OCI-LY7 (cell line): ENCODE measurements around the gene NCKIPSD. TPM values are rescaled to one million over a fixed set of nuclear protein-coding genes. Genes with fewer than 3 reads are reported as not detected.

Experiments
- BruUV-seq: library from RNA; stranded (reverse); fragments of 400-500 nt; replicated peaks from 2 replicates; lab custom pipeline; 2021; lab: Mats Ljungman, UMichigan
- CTCF ChIA-PET: fragments of 300-600 bp; sonication (Branson Sonifier 250); formaldehyde crosslinking; loops from one replicate; lab custom pipeline; 2022; ENCODE audit warnings: antibody characterized with exemption; ENCODE audit not compliant: unreplicated experiment; lab: Charles Lee
- POLR2A ChIA-PET: fragments of 300-600 bp; sonication (Branson Sonifier 250); formaldehyde crosslinking; loops from one replicate; lab custom pipeline; 2022; ENCODE audit warnings: antibody characterized with exemption; lab: Charles Lee
- DNase-seq: peaks from one replicate; pipeline ENCODE4 v3.0.0-alpha.2; 2015; ENCODE audit warnings: low spot score
- H2AFZ ChIP-seq: fragments of 200-600 bp; sonication (generic), shearing (Covaris generic); 2 replicates; pipeline ENCODE4 v1.6.1; 2014; ENCODE audit warnings: mild to moderate bottlenecking, antibody characterized with exemption, low read length, moderate library complexity
- H3K27ac ChIP-seq: fragments of 200-600 bp; sonication (generic); 2 replicates; pipeline ENCODE4 v1.5.1; 2014; ENCODE audit warnings: mixed run types, low read depth, mild to moderate bottlenecking, moderate library complexity, low read length, inconsistent platforms; ENCODE audit not compliant: poor library complexity, severe bottlenecking
- H3K36me3 ChIP-seq: fragments of 200-600 bp; sonication (generic); 2 replicates; pipeline ENCODE4 v1.6.1; 2014; ENCODE audit warnings: mild to moderate bottlenecking, antibody characterized with exemption, low read length, moderate library complexity, mixed read lengths; ENCODE audit not compliant: insufficient read depth
- H3K4me1 ChIP-seq: fragments of 200-600 bp; sonication (generic); 2 replicates; pipeline ENCODE4 v1.5.1; 2014; ENCODE audit warnings: mild to moderate bottlenecking, low read length; ENCODE audit not compliant: insufficient read depth, poor library complexity, severe bottlenecking
- H3K4me2 ChIP-seq: fragments of 200-600 bp; sonication (generic); 2 replicates; pipeline ENCODE4 v1.6.1; 2014; ENCODE audit warnings: mild to moderate bottlenecking, low read length
- H3K4me3 ChIP-seq: fragments of 200-600 bp; sonication (generic); 2 replicates; pipeline ENCODE4 v1.5.1; 2014; ENCODE audit warnings: mild to moderate bottlenecking, low read depth, low read length; ENCODE audit not compliant: poor library complexity, severe bottlenecking
- H3K79me2 ChIP-seq: fragments of 200-600 bp; sonication (generic); 2 replicates; pipeline ENCODE4 v1.6.1; 2016; ENCODE audit warnings: low read depth, mild to moderate bottlenecking, low read length, moderate library complexity, mixed read lengths; ENCODE audit not compliant: insufficient read depth
- H3K9me2 ChIP-seq: fragments of 200-600 bp; sonication (generic); 2 replicates; pipeline ENCODE4 v1.6.1; 2016; ENCODE audit warnings: mild to moderate bottlenecking, low read length, mixed read lengths; ENCODE audit not compliant: insufficient read depth
- H3K9me3 ChIP-seq: fragments of 200-600 bp; sonication (generic); 2 replicates; pipeline ENCODE4 v1.6.1; 2014; ENCODE audit warnings: mild to moderate bottlenecking, mixed run types, low read length, mixed read lengths
- H4K20me1 ChIP-seq: fragments of 200-600 bp; sonication (generic); 2 replicates; pipeline ENCODE4 v1.6.1; 2014; ENCODE audit warnings: mild to moderate bottlenecking, antibody characterized with exemption, low read length, moderate library complexity, mixed read lengths; ENCODE audit not compliant: insufficient read depth
- CTCF ChIP-seq: fragments of 200-600 bp; sonication (generic); conservative IDR thresholded peaks from 2 replicates; pipeline ENCODE4 v1.5.1; 2014; ENCODE audit warnings: mild to moderate bottlenecking, antibody characterized with exemption, low read length, moderate library complexity, mixed read lengths
- EZH2phosphoT487 ChIP-seq: fragments of 200-600 bp; sonication (generic); IDR thresholded peaks from 2 replicates; pipeline ENCODE4 v1.6.1; 2018; ENCODE audit warnings: low read depth, borderline replicate concordance, mild to moderate bottlenecking, mixed run types, antibody characterized with exemption, low read length, moderate library complexity, mixed read lengths
- intact Hi-C: fragments of 100-400 bp; cut with micrococcal nuclease; formaldehyde crosslinking; loops from one replicate; pipeline ENCODE4 v1.10.0; 2022; ENCODE audit not compliant: unreplicated experiment
- total RNA-seq, 2 experiments: library from RNA; depleted of rRNA in 1 of 2; stranded (reverse); fragments of >200 nt in 1 of 2; shearing (Covaris generic) in 1 of 2; gene quantifications; 2 replicates each; pipeline ENCODE4 v1.2.3, GENCODE V29; 2014 to 2022

Gene NCKIPSD
- total RNA-seq, 2 experiments from 2014 or later = 34.8 to 39.9 TPM

DNA sequence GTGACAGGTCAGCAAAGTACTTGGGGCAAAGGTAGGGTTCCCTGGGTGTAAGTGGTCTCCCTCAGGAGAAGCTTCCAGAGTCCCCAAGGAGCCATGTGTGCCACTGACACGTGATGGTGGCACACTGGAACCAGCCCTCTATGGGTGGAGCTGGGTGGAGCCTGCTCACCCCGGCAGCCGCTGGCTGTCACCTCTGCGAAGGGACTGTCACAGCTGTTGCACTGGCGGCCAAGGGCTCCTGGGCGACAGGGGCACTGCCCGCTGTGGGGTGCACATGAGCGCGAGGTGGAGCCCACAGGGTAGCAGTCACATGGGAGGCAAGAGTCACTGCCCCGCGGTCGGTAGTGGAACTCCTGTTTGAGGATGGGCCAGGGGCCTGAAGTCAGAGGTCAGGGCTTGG, 35.0 kb downstream of the NCKIPSD start:
- DNase-seq = no peak
- no peak overlapping the region for H3K27ac ChIP-seq
- H3K4me3 ChIP-seq = no peak overlapping the region
- TF ChIP-seq CTCF (no peak), EZH2phosphoT487 (no peak)
- no peaks in the 10 kb centered on the region for H3K79me2 ChIP-seq
- no peaks in the 10 kb centered on the region for H3K9me3 ChIP-seq
- no peak overlapping the region for H2AFZ ChIP-seq
- H4K20me1 ChIP-seq = no peaks in the 10 kb centered on the region
- BruUV-seq = no TSS peak
- no peaks in the 10 kb centered on the region for H3K9me2 ChIP-seq
- intact Hi-C loops = no loop called here
- ChIA-PET CTCF (interaction anchor here (0.6 kb wide), 2 partner anchors 12 to 140 kb away, joined by 5 to 6 read pairs; no protein-coding TSS in a partner anchor), POLR2A (no interaction called here)
- H3K36me3 ChIP-seq = no peaks in the 10 kb centered on the region
- no peak overlapping the region for H3K4me2 ChIP-seq
- no peaks in the 10 kb centered on the region for H3K4me1 ChIP-seq

DNA sequence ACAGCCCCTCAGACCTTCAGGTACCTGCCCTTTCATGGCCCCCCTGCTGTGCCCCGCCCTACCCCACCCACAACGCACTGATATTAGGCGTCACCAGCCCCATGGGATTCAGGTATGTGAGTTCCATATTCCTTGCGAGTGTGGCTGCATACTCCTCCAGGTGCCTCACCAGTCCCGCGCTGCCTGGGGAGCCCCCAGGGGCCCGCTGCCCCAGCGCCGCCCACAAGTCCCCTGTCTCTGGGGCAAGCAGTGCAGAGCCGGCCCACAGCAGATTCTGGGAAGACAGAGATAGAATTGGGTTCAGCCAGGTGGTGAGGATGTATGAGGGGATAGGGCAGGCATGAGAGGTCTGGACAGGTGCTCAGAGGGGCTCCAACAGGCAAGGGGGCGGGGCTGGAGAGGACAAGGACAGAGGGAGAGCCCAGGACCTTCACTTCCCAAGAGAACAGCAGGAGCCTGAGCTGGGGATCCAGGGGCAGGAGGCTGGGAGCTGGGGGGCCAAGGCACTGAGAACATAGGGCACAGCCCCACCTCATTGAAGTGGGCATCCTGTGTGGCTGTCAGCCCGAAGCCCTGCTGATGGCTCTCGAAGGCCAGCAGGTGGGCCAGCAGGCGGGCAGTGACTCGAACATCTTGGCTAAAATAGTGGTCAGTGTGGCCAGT, 37.4 kb downstream of the NCKIPSD start:
- DNase-seq = no peak
- CTCF ChIA-PET = no interaction called here
- POLR2A ChIA-PET = interaction anchor here (0.6 kb wide), 2 partner anchors 24 to 34 kb away, joined by 3 to 7 read pairs; no protein-coding TSS in a partner anchor

More for the DNA sequence above, 37.4 kb downstream of the NCKIPSD start:
- Histone ChIP-seq H3K9me3 (no peaks in the 10 kb centered on the region), H2AFZ (no peak overlapping the region), H3K79me2 (no peaks in the 10 kb centered on the region), H3K4me3 (no peak overlapping the region), H3K36me3 (no peaks in the 10 kb centered on the region), H4K20me1 (no peaks in the 10 kb centered on the region), H3K4me2 (no peak overlapping the region), H3K4me1 (no peaks in the 10 kb centered on the region), H3K9me2 (no peaks in the 10 kb centered on the region), H3K27ac (no peak overlapping the region)
- TF ChIP-seq CTCF (no peak), EZH2phosphoT487 (no peak)
- intact Hi-C loops = no loop called here
- BruUV-seq = no TSS peak
